Activated naive CD8-positive, alpha-beta T cell treated with anti-CD3 and anti-CD28 coated beads, Interleukin-2, amount 50 U/mL, for 24 hours (primary cell): Measurements from ENCODE around the gene LEAP2.
"Not testable (repeated sequence)": the region's sequence is repeated elsewhere in the genome, so short reads cannot be mapped to it uniquely, and the experiment has no call there.

Source experiments
- ATAC-seq: fragments of 150-1000 bp; cut with Tn5 transposase; one replicate; pipeline ENCODE4 v1.10.0; 2021
- DNase-seq: peaks from one replicate; pipeline ENCODE4 v3.0.0; 2021
- H3K27ac Mint-ChIP-seq: one replicate; pipeline ENCODE4 v1.8.0; 2021; ENCODE audit warnings: mild to moderate bottlenecking, mixed read lengths
- H3K27me3 Mint-ChIP-seq: one replicate; pipeline ENCODE4 v1.8.0; 2021; ENCODE audit warnings: mixed read lengths
- H3K36me3 Mint-ChIP-seq: one replicate; pipeline ENCODE4 v1.8.0; 2021; ENCODE audit warnings: low read depth, mixed read lengths
- H3K4me1 Mint-ChIP-seq: one replicate; pipeline ENCODE4 v1.8.0; 2021; ENCODE audit warnings: mixed read lengths
- H3K4me3 Mint-ChIP-seq: one replicate; pipeline ENCODE4 v1.8.0; 2021; ENCODE audit warnings: mild to moderate bottlenecking, moderate library complexity, mixed read lengths
- H3K9me3 Mint-ChIP-seq: one replicate; pipeline ENCODE4 v1.8.0; 2021; ENCODE audit warnings: mixed read lengths

LEAP2 gene

DNA sequence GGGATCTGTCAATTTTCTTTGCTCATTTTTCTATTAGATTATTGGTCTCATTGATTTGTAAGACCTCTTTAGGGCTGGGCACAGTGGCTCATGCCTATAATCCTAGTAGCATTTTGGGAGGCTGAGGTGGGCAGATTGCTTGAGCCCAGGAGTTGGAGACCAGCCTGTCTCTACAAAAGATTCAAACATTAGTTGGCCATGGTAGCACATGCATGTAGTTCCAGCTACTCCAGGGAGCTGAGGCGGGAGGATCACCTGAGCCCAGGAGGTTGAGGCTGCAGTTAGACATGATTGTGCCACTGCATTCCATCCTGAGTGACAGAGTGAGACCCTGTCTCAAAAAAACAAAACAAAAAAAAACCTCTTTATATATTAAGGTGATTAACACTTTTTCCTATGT, 36.6 kb upstream of the LEAP2 start:
- H3K36me3 Mint-ChIP-seq: no peaks in the 10 kb centered on the region
- H3K4me3 Mint-ChIP-seq: no peak overlapping the region
- peaks cover 4% of the 10 kb centered on the region for H3K27me3 Mint-ChIP-seq

DNA sequence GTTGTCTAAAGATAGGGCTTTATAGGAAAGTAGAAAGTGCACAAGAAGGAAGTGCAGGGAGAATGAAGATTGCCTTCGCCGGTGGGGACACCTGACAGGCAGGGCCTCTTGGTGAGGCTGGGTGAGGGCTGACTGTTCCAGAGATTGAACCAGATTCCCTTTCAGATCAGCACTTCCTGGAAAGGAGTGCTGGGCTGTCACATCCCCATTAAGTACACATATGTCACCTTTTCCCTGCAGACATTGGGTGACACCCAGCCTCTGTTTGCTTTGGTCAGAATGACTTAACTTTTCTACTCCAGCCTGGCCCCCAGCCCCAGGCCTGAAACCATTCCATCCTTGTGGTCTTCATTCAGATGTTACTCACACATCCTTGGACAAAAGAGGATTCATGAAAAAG, 35.6 kb upstream of the LEAP2 start:
- Mint-ChIP-seq H3K4me1 (no peaks in the 10 kb centered on the region), H3K36me3 (no peaks in the 10 kb centered on the region), H3K9me3 (no peaks in the 10 kb centered on the region), H3K4me3 (no peak overlapping the region), H3K27ac (no peak overlapping the region), H3K27me3 (peaks cover under 1% of the 10 kb centered on the region)
- no peak for DNase-seq
- no peak for ATAC-seq

More for the DNA sequence above, 36.6 kb upstream of the LEAP2 start:
- no peak overlapping the region for H3K27ac Mint-ChIP-seq
- ATAC-seq (no peak), DNase-seq (no peak)
- H3K9me3 Mint-ChIP-seq: no peaks in the 10 kb centered on the region
- no peaks in the 10 kb centered on the region for H3K4me1 Mint-ChIP-seq

DNA sequence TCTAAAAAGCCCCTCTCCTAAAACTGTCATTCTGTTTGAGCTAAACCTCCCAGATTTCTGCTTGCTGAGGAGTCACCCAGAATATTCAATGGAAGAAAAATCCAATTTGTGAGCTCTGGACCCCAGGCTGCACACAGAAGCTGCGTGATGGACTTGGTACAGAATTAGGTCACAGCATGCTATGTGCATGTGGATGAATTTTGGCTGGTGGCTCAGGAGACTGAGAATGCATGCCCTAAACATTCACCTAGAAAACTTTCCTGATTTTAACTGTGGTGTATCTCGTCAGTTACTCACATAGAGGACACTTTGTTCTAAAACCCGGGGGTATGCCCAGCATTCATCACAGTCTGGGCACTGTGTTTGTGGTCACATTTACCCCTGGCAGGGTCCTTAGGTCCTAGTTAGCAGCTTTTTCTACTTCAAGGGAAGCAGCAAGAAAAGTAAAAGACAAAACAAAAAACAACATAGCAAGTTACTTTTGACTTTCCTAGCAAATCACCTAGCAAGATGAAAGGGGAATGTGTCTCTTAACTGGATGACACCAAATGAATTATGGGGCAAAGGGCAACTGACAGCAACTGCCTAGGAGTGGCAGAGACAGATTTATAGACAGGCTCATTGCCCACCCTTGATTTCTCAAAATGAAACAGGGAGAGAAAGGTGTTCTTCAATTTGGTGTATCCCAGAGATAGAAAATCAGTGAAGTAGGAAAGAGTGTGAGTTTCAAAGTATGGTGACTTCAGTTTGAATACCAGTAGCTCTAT, 34.8 kb upstream of the LEAP2 start:
- no peak overlapping the region for H3K4me3 Mint-ChIP-seq
- no peak overlapping the region for H3K27ac Mint-ChIP-seq
- DNase-seq (no peak), ATAC-seq (no peak)
- no peaks in the 10 kb centered on the region for H3K27me3 Mint-ChIP-seq
- no peaks in the 10 kb centered on the region for H3K36me3 Mint-ChIP-seq
- H3K4me1 Mint-ChIP-seq: no peaks in the 10 kb centered on the region
- no peaks in the 10 kb centered on the region for H3K9me3 Mint-ChIP-seq

DNA sequence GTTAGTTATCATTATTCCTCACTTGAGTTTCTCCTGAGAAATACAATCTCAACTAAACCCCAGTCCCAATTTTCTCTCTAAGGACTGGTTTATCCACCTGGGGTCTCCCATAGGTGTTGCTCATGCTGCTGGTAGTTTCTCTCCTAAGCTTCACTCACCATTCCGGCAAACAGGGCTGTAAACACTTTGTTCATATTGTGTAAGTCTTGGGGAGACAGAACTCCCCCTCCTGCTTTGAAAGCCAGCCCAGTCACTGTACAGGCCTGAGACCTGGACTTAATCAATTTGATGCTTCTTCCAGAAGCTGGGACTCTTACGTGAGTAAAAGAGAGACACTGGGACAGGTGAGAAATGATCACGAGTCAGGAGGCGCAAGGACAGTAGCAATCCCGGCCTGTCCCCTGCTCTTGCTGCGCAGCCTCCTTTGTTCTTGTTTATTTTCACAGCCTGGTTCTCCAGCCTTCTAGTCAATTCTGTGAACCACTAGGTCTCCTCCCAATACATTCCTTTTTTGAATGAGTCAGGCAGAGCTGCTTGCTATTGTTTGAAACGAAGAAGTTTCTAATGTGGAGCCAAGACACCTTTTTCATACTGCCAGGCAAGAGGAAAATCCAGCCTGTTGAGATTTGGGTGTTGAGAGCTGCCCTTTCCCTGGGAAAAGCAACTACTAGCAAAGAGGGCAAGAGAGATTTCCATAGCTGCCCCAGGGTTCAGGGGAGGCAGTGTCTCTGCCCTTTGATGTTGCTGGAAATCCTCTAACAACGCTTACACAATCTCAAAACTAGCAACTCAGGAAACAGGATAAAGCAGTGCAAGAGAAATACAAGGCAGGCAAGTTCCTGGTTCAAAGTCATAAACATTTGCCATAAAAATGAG, 33.8 kb upstream of the LEAP2 start:
- Mint-ChIP-seq H3K4me3 (no peak overlapping the region), H3K4me1 (no peaks in the 10 kb centered on the region), H3K27ac (no peak overlapping the region), H3K9me3 (no peaks in the 10 kb centered on the region), H3K36me3 (no peaks in the 10 kb centered on the region), H3K27me3 (no peaks in the 10 kb centered on the region)
- ATAC-seq: no peak
- no peak for DNase-seq

DNA sequence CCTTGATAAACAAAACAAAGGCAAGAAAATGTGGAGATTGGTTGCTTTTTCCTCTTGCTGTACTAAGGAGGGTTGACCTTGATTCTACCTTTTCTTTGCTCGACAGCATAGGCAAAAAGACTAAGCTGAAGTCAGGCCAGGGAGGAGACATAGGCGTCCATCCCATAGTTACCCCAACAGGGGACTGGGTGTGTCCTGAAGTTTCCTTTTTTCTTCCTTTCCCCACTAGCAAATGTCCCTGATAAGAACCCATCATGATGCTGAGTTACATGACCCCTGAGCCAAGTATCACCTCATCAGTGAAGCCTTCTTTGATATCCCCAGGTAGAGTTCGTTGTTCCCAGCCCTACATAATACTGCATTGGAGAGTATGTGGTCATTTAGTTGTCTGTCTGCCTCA, 33.2 kb upstream of the LEAP2 start:
- H3K4me1 Mint-ChIP-seq: no peaks in the 10 kb centered on the region
- H3K4me3 Mint-ChIP-seq: no peak overlapping the region
- no peak overlapping the region for H3K27ac Mint-ChIP-seq
- no peak for DNase-seq
- H3K36me3 Mint-ChIP-seq: no peaks in the 10 kb centered on the region
- no peak for ATAC-seq
- no peaks in the 10 kb centered on the region for H3K9me3 Mint-ChIP-seq
- H3K27me3 Mint-ChIP-seq: no peaks in the 10 kb centered on the region

DNA sequence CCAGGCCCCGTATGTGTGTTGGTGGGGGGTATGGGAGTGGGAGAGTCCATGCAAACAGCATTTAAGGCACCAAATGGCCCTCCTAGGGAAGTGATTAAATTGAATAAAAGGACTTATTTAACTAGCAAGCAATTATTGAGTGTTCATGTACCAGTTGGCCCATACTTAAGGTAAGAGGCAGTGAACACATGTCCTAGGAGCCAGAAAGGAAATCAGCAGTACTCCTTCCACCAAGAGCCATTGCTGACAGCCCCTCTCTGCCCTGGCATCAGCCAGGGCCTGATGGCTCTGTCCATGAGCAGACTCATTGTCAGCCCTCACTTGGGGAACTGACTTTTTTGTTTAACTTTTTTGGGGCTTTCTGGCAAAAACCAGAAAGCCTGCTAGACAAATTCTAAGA, 32.6 kb upstream of the LEAP2 start:
- no peak overlapping the region for H3K27ac Mint-ChIP-seq
- H3K27me3 Mint-ChIP-seq: no peaks in the 10 kb centered on the region
- ATAC-seq: no peak
- H3K4me3 Mint-ChIP-seq: no peak overlapping the region
- H3K36me3 Mint-ChIP-seq: no peaks in the 10 kb centered on the region
- DNase-seq: no peak
- H3K9me3 Mint-ChIP-seq: no peaks in the 10 kb centered on the region
- H3K4me1 Mint-ChIP-seq: no peaks in the 10 kb centered on the region

DNA sequence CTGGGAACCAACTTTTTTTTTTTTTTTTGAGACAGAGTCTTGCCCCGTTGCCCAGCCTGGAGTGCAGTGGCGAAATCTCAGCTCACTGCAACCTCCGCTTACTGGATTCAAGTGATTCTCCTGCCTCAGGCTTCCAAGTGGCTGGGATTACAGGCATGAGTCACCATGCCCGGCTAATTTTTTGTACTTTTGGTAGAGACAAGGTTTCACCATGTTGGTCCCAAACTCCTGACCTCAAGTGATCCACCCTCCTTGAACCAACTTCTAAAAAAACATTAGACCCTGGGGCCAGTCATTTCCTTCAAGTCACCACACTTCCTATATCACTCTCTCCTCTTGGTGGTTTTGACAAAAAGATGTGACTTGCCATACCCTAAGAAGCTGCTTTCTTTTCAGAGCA, 32.2 kb upstream of the LEAP2 start:
- Mint-ChIP-seq H3K27ac (no peak overlapping the region), H3K9me3 (no peaks in the 10 kb centered on the region), H3K36me3 (no peaks in the 10 kb centered on the region), H3K4me1 (no peaks in the 10 kb centered on the region), H3K27me3 (no peaks in the 10 kb centered on the region), H3K4me3 (no peak overlapping the region)
- no peak for DNase-seq
- no peak for ATAC-seq

DNA sequence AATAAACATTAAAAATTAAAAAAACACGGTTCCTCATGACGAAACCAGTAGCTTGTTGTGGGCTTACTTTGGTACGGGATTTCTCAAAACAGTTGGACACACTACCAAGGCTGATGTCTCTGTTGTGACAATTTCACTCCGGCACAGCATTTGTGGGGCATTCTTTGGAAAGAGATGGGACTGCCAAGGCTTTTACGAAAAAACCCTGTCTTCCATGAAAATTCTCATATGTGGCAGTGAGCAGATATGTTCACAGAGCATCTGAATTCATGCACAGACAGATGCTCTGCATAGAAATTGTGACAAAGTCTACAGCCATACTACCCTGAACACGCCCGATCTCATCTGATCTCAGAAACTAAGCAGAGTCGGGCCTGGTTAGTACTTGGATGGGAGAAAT, 25.2 kb upstream of the LEAP2 start:
- Mint-ChIP-seq H3K27me3 (peaks cover 2% of the 10 kb centered on the region), H3K27ac (no peak overlapping the region), H3K4me1 (no peaks in the 10 kb centered on the region), H3K36me3 (no peaks in the 10 kb centered on the region), H3K9me3 (no peaks in the 10 kb centered on the region), H3K4me3 (no peak overlapping the region)
- DNase-seq (no peak), ATAC-seq (no peak)

DNA sequence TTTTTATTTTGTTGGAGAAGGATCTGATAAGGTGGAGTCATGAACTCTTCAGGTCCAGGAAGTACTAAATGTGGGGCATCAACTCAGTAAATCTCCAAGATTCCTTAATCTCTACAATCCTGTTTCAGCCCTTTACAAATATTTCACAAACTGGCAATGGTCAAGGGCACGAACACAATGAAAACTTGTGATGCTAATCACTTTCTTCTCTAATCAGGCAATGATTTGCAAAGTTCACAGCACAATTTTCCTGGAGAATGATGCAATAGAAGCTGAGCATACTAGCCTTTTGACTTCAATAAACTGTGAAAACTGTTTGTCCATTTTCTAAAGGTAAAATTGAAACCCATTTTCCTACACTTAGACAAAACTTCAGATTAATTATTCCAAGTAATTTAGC, 24.1 kb upstream of the LEAP2 start:
- H3K4me1 Mint-ChIP-seq: no peaks in the 10 kb centered on the region
- H3K9me3 Mint-ChIP-seq: no peaks in the 10 kb centered on the region
- H3K4me3 Mint-ChIP-seq: no peak overlapping the region
- H3K36me3 Mint-ChIP-seq: no peaks in the 10 kb centered on the region
- DNase-seq (no peak), ATAC-seq (no peak)
- no peak overlapping the region for H3K27ac Mint-ChIP-seq
- peaks cover 2% of the 10 kb centered on the region for H3K27me3 Mint-ChIP-seq

DNA sequence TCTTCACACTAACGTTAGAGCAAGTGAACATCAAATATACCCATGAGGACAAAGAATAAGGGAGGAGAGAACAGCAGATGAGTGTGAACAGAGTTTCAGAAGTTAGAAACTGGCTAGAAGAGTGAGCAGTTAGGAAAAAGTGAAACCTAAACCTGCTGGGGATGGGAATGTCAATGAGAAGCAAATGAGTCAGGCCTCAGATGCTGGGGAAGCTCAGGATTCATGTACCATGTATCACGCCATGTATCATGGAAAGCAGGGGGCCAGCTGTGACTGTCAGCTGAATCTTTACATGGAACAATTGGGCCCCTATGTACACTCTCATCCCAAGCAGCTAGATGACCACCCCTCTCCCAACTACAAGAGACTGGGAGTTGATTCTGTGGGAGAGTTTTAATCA, 23.4 kb upstream of the LEAP2 start:
- peaks cover 2% of the 10 kb centered on the region for H3K27me3 Mint-ChIP-seq
- ATAC-seq: no peak
- no peaks in the 10 kb centered on the region for H3K9me3 Mint-ChIP-seq
- no peak overlapping the region for H3K27ac Mint-ChIP-seq
- H3K36me3 Mint-ChIP-seq: no peaks in the 10 kb centered on the region
- H3K4me1 Mint-ChIP-seq: no peaks in the 10 kb centered on the region
- no peak overlapping the region for H3K4me3 Mint-ChIP-seq
- DNase-seq: no peak

DNA sequence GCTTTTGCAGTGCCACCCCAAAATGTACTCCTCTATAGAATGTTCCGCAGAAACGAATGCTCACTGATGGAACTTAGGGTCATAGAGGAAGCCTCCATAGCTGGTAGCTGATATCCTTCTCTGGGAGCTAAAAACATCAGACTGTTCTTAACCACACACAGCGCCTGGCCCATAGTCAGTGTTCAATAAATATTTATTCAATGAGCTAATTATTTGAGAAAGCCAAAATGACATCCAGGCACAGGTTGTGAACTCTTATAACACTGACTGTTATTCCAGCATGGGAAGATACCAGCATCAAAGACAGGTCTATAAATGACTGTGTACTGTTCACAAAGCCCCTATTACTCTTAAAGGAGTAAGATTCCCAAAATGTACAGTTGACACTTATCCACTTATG, 20.1 kb upstream of the LEAP2 start:
- Mint-ChIP-seq H3K27me3 (peaks cover 10% of the 10 kb centered on the region), H3K4me3 (no peak overlapping the region), H3K4me1 (no peaks in the 10 kb centered on the region), H3K36me3 (no peaks in the 10 kb centered on the region), H3K9me3 (no peaks in the 10 kb centered on the region), H3K27ac (no peak overlapping the region)
- ATAC-seq: no peak
- DNase-seq: no peak

DNA sequence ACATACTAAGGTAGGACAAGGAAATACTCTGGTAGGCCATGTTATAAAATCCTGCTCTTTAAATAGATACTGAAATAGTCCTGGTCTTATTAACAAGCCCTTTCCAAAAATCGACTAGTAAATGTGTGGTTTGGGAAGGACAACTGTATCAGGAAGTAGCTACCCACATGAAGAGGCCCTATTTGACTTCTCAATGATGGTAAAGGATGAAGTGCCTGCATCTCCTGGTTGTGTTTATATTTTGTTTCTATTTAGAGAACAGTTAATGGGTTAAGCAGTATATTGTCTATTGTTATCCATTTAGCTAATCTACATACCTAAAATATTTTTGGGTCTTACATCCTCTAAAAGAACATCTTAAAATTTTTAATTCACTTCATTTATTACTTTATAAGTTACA, 19.7 kb upstream of the LEAP2 start:
- Mint-ChIP-seq H3K4me3 (no peak overlapping the region), H3K9me3 (no peaks in the 10 kb centered on the region), H3K36me3 (no peaks in the 10 kb centered on the region), H3K4me1 (no peaks in the 10 kb centered on the region), H3K27me3 (peaks cover 11% of the 10 kb centered on the region), H3K27ac (no peak overlapping the region)
- DNase-seq (no peak), ATAC-seq (no peak)

DNA sequence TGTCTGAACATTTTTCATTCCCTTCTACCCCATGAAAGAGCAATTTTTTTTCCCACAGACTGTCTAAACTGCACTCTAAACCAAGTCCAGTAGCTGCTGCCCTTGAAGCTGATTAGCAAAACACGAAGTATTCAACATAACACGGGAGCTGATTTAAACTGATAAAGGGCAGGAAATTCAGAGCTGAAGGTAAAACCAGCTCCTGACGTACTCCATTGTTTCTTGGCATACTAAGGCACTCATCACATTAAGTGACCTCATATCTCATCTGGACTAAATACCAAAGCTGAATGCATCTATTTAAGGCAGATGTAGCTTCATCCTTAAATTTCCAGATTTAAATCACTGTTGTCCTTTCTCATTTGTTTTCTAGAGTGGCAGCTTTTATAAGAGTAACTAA, 19.2 kb upstream of the LEAP2 start:
- no peak overlapping the region for H3K27ac Mint-ChIP-seq
- H3K9me3 Mint-ChIP-seq: no peaks in the 10 kb centered on the region
- H3K27me3 Mint-ChIP-seq: peaks cover 12% of the 10 kb centered on the region
- H3K36me3 Mint-ChIP-seq: no peaks in the 10 kb centered on the region
- ATAC-seq: no peak
- no peaks in the 10 kb centered on the region for H3K4me1 Mint-ChIP-seq
- no peak overlapping the region for H3K4me3 Mint-ChIP-seq
- no peak for DNase-seq

DNA sequence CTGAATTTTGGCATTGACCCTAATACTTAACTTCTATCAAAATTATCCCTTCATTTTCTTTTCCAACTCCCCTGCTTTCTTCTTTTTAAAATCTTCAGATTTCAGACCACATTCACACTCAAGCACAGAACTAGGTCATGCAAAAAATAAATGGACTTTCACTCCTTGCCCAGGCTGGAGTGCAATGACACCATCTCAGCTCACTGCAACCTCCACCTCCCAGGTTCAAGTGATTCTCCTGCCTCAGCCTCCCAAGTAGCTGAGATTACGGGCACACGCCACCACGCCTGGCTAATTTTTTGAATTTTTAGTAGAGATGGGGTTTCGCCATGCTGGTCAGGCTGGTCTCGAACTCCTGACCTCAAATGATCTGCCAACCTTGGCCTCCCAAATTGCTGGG, 18.5 kb upstream of the LEAP2 start:
- DNase-seq, H3K36me3 Mint-ChIP-seq, ATAC-seq, H3K27ac Mint-ChIP-seq, H3K4me3 Mint-ChIP-seq, H3K9me3 Mint-ChIP-seq, H3K4me1 Mint-ChIP-seq: not testable (repeated sequence)
- peaks cover 12% of the 10 kb centered on the region for H3K27me3 Mint-ChIP-seq

DNA sequence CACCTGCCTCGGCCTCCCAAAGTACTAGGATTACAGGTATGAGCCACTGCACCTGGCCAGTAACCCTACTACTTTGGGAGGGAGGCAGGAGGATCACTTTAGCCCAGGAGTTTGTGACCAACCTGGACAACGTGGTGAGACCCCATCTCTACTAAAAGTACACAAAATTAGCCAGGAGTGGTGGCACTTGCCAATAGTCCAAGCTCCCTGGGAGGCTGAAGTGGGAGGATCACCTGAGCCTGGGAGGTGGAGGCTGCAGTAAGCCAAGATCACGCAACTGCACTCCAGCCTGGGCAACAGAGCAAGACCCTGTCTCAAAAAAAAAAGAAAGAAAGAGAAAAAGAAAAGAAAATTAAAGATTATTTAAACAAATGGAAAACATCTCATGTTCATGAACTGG, 17.5 kb upstream of the LEAP2 start:
- no peak for DNase-seq
- Mint-ChIP-seq H3K36me3 (no peaks in the 10 kb centered on the region), H3K27me3 (peaks cover 12% of the 10 kb centered on the region), H3K9me3 (no peaks in the 10 kb centered on the region), H3K27ac (no peak overlapping the region), H3K4me1 (no peaks in the 10 kb centered on the region), H3K4me3 (no peak overlapping the region)
- ATAC-seq: no peak
